Kidney epithelial cell (primary cell): ENCODE results near the gene MCOLN1. TPM values are rescaled to one million over a fixed set of nuclear protein-coding genes. Genes with fewer than 3 reads are reported as not detected.

Experiments used
- DNase-seq: peaks from one replicate; pipeline ENCODE4 v3.0.0-alpha.2; 2010; ENCODE audit warnings: low read depth
- H3K27me3 ChIP-seq: 2 replicates; pipeline ENCODE4 v1.6.0; 2011; ENCODE audit warnings: low read length; ENCODE audit not compliant: control insufficient read depth, insufficient read depth
- H3K36me3 ChIP-seq: 2 replicates; pipeline ENCODE4 v1.5.1; 2011; ENCODE audit warnings: low read length; ENCODE audit not compliant: control insufficient read depth, insufficient read depth
- H3K4me3 ChIP-seq: 2 replicates; pipeline ENCODE4 v1.5.1; 2011; ENCODE audit warnings: low read depth, mild to moderate bottlenecking, control low read depth, low read length
- CTCF ChIP-seq: IDR thresholded peaks from 2 replicates; pipeline ENCODE4 v1.5.1; 2011; ENCODE audit warnings: mild to moderate bottlenecking, moderate library complexity, low read length, control low read depth, inconsistent platforms; ENCODE audit not compliant: insufficient read depth, poor library complexity, severe bottlenecking
- total RNA-seq: library from RNA; depleted of rRNA; stranded (reverse); fragments of >200 nt; gene quantifications from 2 replicates; pipeline ENCODE4 v1.2.3, GENCODE V29; 2015

The MCOLN1 gene
- total RNA-seq, 1 donor from 2014 or later, result 13.7 TPM

GRCh38 chr19:7550987-7551761, 28.8 kb downstream of the MCOLN1 start:
- Histone ChIP-seq H3K4me3 (peak overlapping the region; percentile 16), H3K36me3 (no peaks in the 10 kb centered on the region), H3K27me3 (no peaks in the 10 kb centered on the region)
- peak; percentile 39 for DNase-seq
- no peak for TF ChIP-seq CTCF

- TF ChIP-seq CTCF, result no peak
- DNase-seq, result no peak
- H3K4me3 ChIP-seq, result no peak overlapping the region
- no peaks in the 10 kb centered on the region for H3K27me3 ChIP-seq
- H3K36me3 ChIP-seq, result no peaks in the 10 kb centered on the region
Observed at GRCh38 chr19:7552781-7553180, 30.4 kb downstream of the MCOLN1 start.

GRCh38 chr19:7554565-7554964, 32.1 kb downstream of the MCOLN1 start:
- no peak for DNase-seq
- Histone ChIP-seq H3K27me3 (no peaks in the 10 kb centered on the region), H3K36me3 (no peaks in the 10 kb centered on the region), H3K4me3 (no peak overlapping the region)
- no peak for TF ChIP-seq CTCF

GRCh38 chr19:7554990-7555864, 32.8 kb downstream of the MCOLN1 start:
- H3K4me3 ChIP-seq, result no peak overlapping the region
- DNase-seq, result no peak
- no peaks in the 10 kb centered on the region for H3K36me3 ChIP-seq
- H3K27me3 ChIP-seq, result no peaks in the 10 kb centered on the region
- no peak for TF ChIP-seq CTCF

- DNase-seq, result no peak
- TF ChIP-seq CTCF, result no peak
- H3K4me3 ChIP-seq, result no peak overlapping the region
- no peaks in the 10 kb centered on the region for H3K36me3 ChIP-seq
- H3K27me3 ChIP-seq, result no peaks in the 10 kb centered on the region
Observed at GRCh38 chr19:7556696-7557315, 34.4 kb downstream of the MCOLN1 start.
